Neural cell (in vitro differentiated cells): ENCODE results near the gene COL27A1. TPM values are rescaled to one million over a fixed set of nuclear protein-coding genes. Genes with fewer than 3 reads are reported as not detected.

Source experiments
- H2AFZ ChIP-seq: fragments of 200-600, 300-800 bp; sonication (generic), shearing (Covaris generic); 2 replicates; pipeline ENCODE4 v1.6.0; 2014; ENCODE audit warnings: low read depth, mild to moderate bottlenecking, antibody characterized with exemption, low read length, moderate library complexity
- H3F3A ChIP-seq: fragments of 200-600 bp; shearing (Covaris generic); 2 replicates; pipeline ENCODE4 v1.6.1; 2016; ENCODE audit warnings: mild to moderate bottlenecking, moderate library complexity, mixed read lengths, antibody characterized with exemption, low read length; ENCODE audit not compliant: insufficient read depth, poor library complexity, severe bottlenecking
- H3K27ac ChIP-seq: fragments of 200-600, 300-800 bp; sonication (generic), shearing (Covaris generic); 2 replicates; pipeline ENCODE4 v1.5.1; 2014; ENCODE audit warnings: mild to moderate bottlenecking, low read length, moderate library complexity
- H3K27me3 ChIP-seq: fragments of 300-800, 200-600 bp; sonication (generic), shearing (Covaris generic); 2 replicates; pipeline ENCODE4 v1.6.0; 2014; ENCODE audit warnings: mild to moderate bottlenecking, low read depth, low read length, moderate library complexity; ENCODE audit not compliant: insufficient read depth
- H3K36me3 ChIP-seq: fragments of 300-800, 200-600 bp; sonication (generic), shearing (Covaris generic); 2 replicates; pipeline ENCODE4 v1.5.1; 2014; ENCODE audit warnings: mild to moderate bottlenecking, antibody characterized with exemption, low read length, moderate library complexity; ENCODE audit not compliant: insufficient read depth
- H3K4me2 ChIP-seq: fragments of 300-800, 200-600 bp; sonication (generic), shearing (Covaris generic); 2 replicates; pipeline ENCODE4 v1.6.0; 2014; ENCODE audit warnings: mild to moderate bottlenecking, low read length
- H3K4me3 ChIP-seq: fragments of 300-800, 200-600 bp; sonication (generic), shearing (Covaris generic); 2 replicates; pipeline ENCODE4 v1.5.1; 2014; ENCODE audit warnings: mild to moderate bottlenecking, low read length, moderate library complexity
- H3K79me2 ChIP-seq: fragments of 200-600 bp; shearing (Covaris generic); replicated peaks from 2 replicates; pipeline ENCODE4 v1.6.0; 2014; ENCODE audit warnings: mild to moderate bottlenecking, low read length, moderate library complexity; ENCODE audit not compliant: insufficient read depth
- H3K9ac ChIP-seq: fragments of 300-800, 200-600 bp; sonication (generic), shearing (Covaris generic); 2 replicates; pipeline ENCODE4 v1.6.1; 2016; ENCODE audit warnings: mild to moderate bottlenecking, low read length, mixed read lengths
- H3K9me2 ChIP-seq: fragments of 200-600 bp; shearing (Covaris generic); 2 replicates; pipeline ENCODE4 v1.6.1; 2016; ENCODE audit warnings: mild to moderate bottlenecking, low read length, mixed read lengths; ENCODE audit not compliant: insufficient read depth
- H3K9me3 ChIP-seq: fragments of 200-600, 300-800 bp; sonication (generic), shearing (Covaris generic); 2 replicates; pipeline ENCODE4 v1.6.1; 2016; ENCODE audit warnings: mild to moderate bottlenecking, mixed run types, low read length, moderate library complexity, mixed read lengths
- H4K20me1 ChIP-seq: fragments of 200-600 bp; shearing (Covaris generic); 2 replicates; pipeline ENCODE4 v1.6.1; 2016; ENCODE audit warnings: mild to moderate bottlenecking, mixed run types; ENCODE audit not compliant: insufficient read depth
- EP300 ChIP-seq: fragments of 450-650 bp; conservative IDR thresholded peaks from 2 replicates; pipeline ENCODE4 v1.6.1; 2014; ENCODE audit warnings: antibody characterized with exemption, mild to moderate bottlenecking, moderate library complexity; ENCODE audit not compliant: poor library complexity, severe bottlenecking
- EZH2 ChIP-seq: fragments of 200-600, 300-800 bp; shearing (Covaris generic), sonication (generic); IDR thresholded peaks from 2 replicates; pipeline ENCODE4 v1.6.1; 2014; ENCODE audit warnings: antibody characterized with exemption, low read length, borderline replicate concordance, mild to moderate bottlenecking; ENCODE audit not compliant: insufficient read depth, poor library complexity, severe bottlenecking
- MXI1 ChIP-seq: fragments of 450-650 bp; conservative IDR thresholded peaks from 2 replicates; pipeline ENCODE4 v1.6.1; 2014; ENCODE audit warnings: antibody characterized with exemption, mild to moderate bottlenecking; ENCODE audit not compliant: poor library complexity, severe bottlenecking
- POLR2AphosphoS5 ChIP-seq: IDR thresholded peaks from 2 replicates; pipeline ENCODE4 v1.6.1; 2012
- RAD21 ChIP-seq: fragments of 450-650 bp; conservative IDR thresholded peaks from 2 replicates; pipeline ENCODE4 v1.6.1; 2014; ENCODE audit warnings: antibody characterized with exemption, mild to moderate bottlenecking, moderate library complexity
- REST ChIP-seq: IDR thresholded peaks from 2 replicates; pipeline ENCODE4 v1.6.1; 2012; ENCODE audit warnings: borderline replicate concordance
- SMC3 ChIP-seq: fragments of 450-650 bp; conservative IDR thresholded peaks from 2 replicates; pipeline ENCODE4 v1.6.1; 2014; ENCODE audit warnings: antibody characterized with exemption, mild to moderate bottlenecking, moderate library complexity; ENCODE audit not compliant: poor library complexity
- TAF1 ChIP-seq: IDR thresholded peaks from 2 replicates; pipeline ENCODE4 v1.6.1; 2012; ENCODE audit warnings: low read depth
- polyA plus RNA-seq: library from polyadenylated mRNA; depleted of rRNA; stranded (reverse); fragments of >200 nt; gene quantifications from 2 replicates; pipeline ENCODE4 v1.2.3, GENCODE V29; 2014
- TF ChIP-seq, protein P1 (sequence below): fragments of 450-650 bp; IDR thresholded peaks from 2 replicates; pipeline ENCODE4 v1.5.1; 2014; ENCODE audit warnings: antibody characterized with exemption, mild to moderate bottlenecking, moderate library complexity; ENCODE audit not compliant: poor library complexity, severe bottlenecking

The COL27A1 gene
- polyA plus RNA-seq, 1 donor from 2014 or later, result 0.25 TPM

GRCh38 chr9:114356792-114357191 lies 201.5 kb downstream of the COL27A1 start:
- Histone ChIP-seq H3K4me3 (no peak overlapping the region), H3K9me3 (no peaks in the 10 kb centered on the region), H3F3A (no peaks in the 10 kb centered on the region), H3K9me2 (no peaks in the 10 kb centered on the region), H3K4me2 (no peak overlapping the region), H3K27ac (no peak overlapping the region), H3K36me3 (no peaks in the 10 kb centered on the region), H3K79me2 (no peaks in the 10 kb centered on the region), H3K27me3 (no peaks in the 10 kb centered on the region), H2AFZ (no peak overlapping the region), H3K9ac (no peak overlapping the region), H4K20me1 (no peaks in the 10 kb centered on the region)
- TF ChIP-seq MXI1 (no peak), POLR2AphosphoS5 (no peak), REST (no peak), TAF1 (no peak), EZH2 (no peak), SMC3 (no peak), RAD21 (no peak), EP300 (no peak)
- TF ChIP-seq, protein P1, sequence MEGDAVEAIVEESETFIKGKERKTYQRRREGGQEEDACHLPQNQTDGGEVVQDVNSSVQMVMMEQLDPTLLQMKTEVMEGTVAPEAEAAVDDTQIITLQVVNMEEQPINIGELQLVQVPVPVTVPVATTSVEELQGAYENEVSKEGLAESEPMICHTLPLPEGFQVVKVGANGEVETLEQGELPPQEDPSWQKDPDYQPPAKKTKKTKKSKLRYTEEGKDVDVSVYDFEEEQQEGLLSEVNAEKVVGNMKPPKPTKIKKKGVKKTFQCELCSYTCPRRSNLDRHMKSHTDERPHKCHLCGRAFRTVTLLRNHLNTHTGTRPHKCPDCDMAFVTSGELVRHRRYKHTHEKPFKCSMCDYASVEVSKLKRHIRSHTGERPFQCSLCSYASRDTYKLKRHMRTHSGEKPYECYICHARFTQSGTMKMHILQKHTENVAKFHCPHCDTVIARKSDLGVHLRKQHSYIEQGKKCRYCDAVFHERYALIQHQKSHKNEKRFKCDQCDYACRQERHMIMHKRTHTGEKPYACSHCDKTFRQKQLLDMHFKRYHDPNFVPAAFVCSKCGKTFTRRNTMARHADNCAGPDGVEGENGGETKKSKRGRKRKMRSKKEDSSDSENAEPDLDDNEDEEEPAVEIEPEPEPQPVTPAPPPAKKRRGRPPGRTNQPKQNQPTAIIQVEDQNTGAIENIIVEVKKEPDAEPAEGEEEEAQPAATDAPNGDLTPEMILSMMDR, result no peak

DNA sequence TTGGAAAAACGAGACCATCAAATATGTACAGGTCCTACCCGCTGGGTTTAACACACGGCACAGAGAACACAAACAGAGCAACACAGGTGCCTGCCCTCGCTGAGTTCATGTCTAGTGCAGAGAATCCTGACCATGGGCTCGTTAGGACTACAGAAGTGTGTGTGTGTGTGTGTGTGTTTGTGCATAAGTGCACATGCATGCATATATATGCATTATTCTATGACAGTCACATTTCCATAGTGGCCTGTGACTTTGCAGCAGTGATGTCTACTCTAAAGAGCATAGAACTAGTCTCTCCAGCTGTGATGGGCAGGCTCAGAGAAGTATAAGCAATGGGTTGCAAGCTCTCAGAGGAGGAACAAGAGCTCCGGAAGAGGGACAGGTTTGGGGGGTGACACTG lies 202.0 kb downstream of the COL27A1 start:
- Histone ChIP-seq H3F3A (no peaks in the 10 kb centered on the region), H3K4me2 (no peak overlapping the region), H3K9me3 (no peaks in the 10 kb centered on the region), H2AFZ (no peak overlapping the region), H3K27ac (no peak overlapping the region), H3K4me3 (no peak overlapping the region), H3K79me2 (no peaks in the 10 kb centered on the region), H3K9ac (no peak overlapping the region), H4K20me1 (no peaks in the 10 kb centered on the region), H3K36me3 (no peaks in the 10 kb centered on the region), H3K27me3 (no peaks in the 10 kb centered on the region), H3K9me2 (no peaks in the 10 kb centered on the region)
- TF ChIP-seq EZH2 (no peak), MXI1 (no peak), SMC3 (no peak), POLR2AphosphoS5 (no peak), RAD21 (no peak), TAF1 (no peak), REST (no peak), EP300 (no peak)
- TF ChIP-seq, protein P1, result no peak
